ENCODE data around the gene LETM1.

Gene LETM1

GRCh38 chr4:1868293-1868692 lies 12.3 kb upstream of the LETM1 start:
- no peak for ATAC-seq

GRCh38 chr4:1866189-1866661 lies 10.3 kb upstream of the LETM1 start:
- no peak for ATAC-seq
- TF ChIP-seq ZNF565 (CRISPR knock-in tag; conservative IDR thresholded peaks at IDR 0.05; ENCODE audit: low read depth) = no peak
- no peak for TF ChIP-seq CSRNP3 (CRISPR knock-in tag; IDR thresholded peaks at IDR 0.05)
- TF ChIP-seq CREB5 (CRISPR knock-in tag; IDR thresholded peaks at IDR 0.05; ENCODE audit: low read depth) = no peak
- TF ChIP-seq ESRRG (CRISPR knock-in tag; IDR thresholded peaks at IDR 0.05) = no peak
- no peak for TF ChIP-seq GLIS3 (CRISPR knock-in tag; IDR thresholded peaks at IDR 0.05)
- TF ChIP-seq OSR1 (CRISPR knock-in tag; IDR thresholded peaks at IDR 0.05) = no peak
- TF ChIP-seq ARNTL (CRISPR knock-in tag; IDR thresholded peaks at IDR 0.05; ENCODE audit: borderline replicate concordance, low read depth) = no peak

More at GRCh38 chr4:1868293-1868692, 12.3 kb upstream of the LETM1 start:
- TF ChIP-seq PATZ1 (CRISPR knock-in tag; IDR thresholded peaks at IDR 0.05; ENCODE audit: borderline replicate concordance) = no peak
- TF ChIP-seq CREB5 (CRISPR knock-in tag; IDR thresholded peaks at IDR 0.05; ENCODE audit: low read depth) = no peak
- TF ChIP-seq ARNTL (CRISPR knock-in tag; IDR thresholded peaks at IDR 0.05; ENCODE audit: borderline replicate concordance, low read depth) = no peak
- no peak for TF ChIP-seq PPARA (CRISPR knock-in tag; IDR thresholded peaks at IDR 0.05; ENCODE audit: borderline replicate concordance)
- no peak for TF ChIP-seq TCF4 (CRISPR knock-in tag; IDR thresholded peaks at IDR 0.05; ENCODE audit: borderline replicate concordance)
- no peak for TF ChIP-seq RARB (CRISPR knock-in tag; IDR thresholded peaks at IDR 0.05)
- no peak for TF ChIP-seq ZNF565 (CRISPR knock-in tag; conservative IDR thresholded peaks at IDR 0.05; ENCODE audit: low read depth)
- TF ChIP-seq ISL1 (CRISPR knock-in tag; IDR thresholded peaks at IDR 0.05) = no peak
- TF ChIP-seq CSRNP3 (CRISPR knock-in tag; IDR thresholded peaks at IDR 0.05) = no peak
- TF ChIP-seq OSR1 (CRISPR knock-in tag; IDR thresholded peaks at IDR 0.05) = no peak
- no peak for TF ChIP-seq ZNF8 (CRISPR knock-in tag; IDR thresholded peaks at IDR 0.05)
- no peak for TF ChIP-seq POU6F1 (CRISPR knock-in tag; IDR thresholded peaks at IDR 0.05; ENCODE audit: borderline replicate concordance, low read depth)
- TF ChIP-seq SNAI2 (CRISPR knock-in tag; IDR thresholded peaks at IDR 0.05) = no peak
- TF ChIP-seq TSHZ2 (CRISPR knock-in tag; IDR thresholded peaks at IDR 0.05) = no peak
- TF ChIP-seq ZFP3 (CRISPR knock-in tag; IDR thresholded peaks at IDR 0.05) = no peak
- TF ChIP-seq GLIS3 (CRISPR knock-in tag; IDR thresholded peaks at IDR 0.05) = no peak

All from SK-N-SH treated with all-trans-retinoic acid at 6 μM for 48 hours (cell line).